WERI-Rb-1 (cell line): ENCODE data around the gene TYW1B.
"Not testable (repeated sequence)": the region's sequence is repeated elsewhere in the genome, so short reads cannot be mapped to it uniquely, and the experiment has no call there.

Experiments
- DNase-seq: peaks from one replicate; pipeline ENCODE4 v3.0.0-alpha.2; 2020
- H3K27ac ChIP-seq: fragments of 250-450 bp; sonication (Bioruptor Pico); 2 replicates; pipeline ENCODE4 v1.5.1; 2020; ENCODE audit warnings: mild to moderate bottlenecking, moderate library complexity
- H3K27me3 ChIP-seq: fragments of 250-450 bp; sonication (Bioruptor Pico); 2 replicates; pipeline ENCODE4 v1.5.1; 2021; ENCODE audit warnings: mild to moderate bottlenecking, low read depth, moderate library complexity; ENCODE audit not compliant: insufficient read depth, severe bottlenecking
- H3K36me3 ChIP-seq: fragments of 250-450 bp; sonication (Bioruptor Pico); 2 replicates; pipeline ENCODE4 v1.5.1; 2020; ENCODE audit warnings: mild to moderate bottlenecking, moderate library complexity
- H3K4me3 ChIP-seq: 2 replicates; pipeline ENCODE4 v1.5.1; 2011; ENCODE audit warnings: low read depth, mild to moderate bottlenecking, control low read depth, low read length
- H3K9me3 ChIP-seq: fragments of 250-450 bp; sonication (Bioruptor Pico); 2 replicates; pipeline ENCODE4 v1.5.1; 2021; ENCODE audit warnings: mild to moderate bottlenecking, moderate library complexity; ENCODE audit not compliant: severe bottlenecking
- TF ChIP-seq, protein P1 (sequence below): IDR thresholded peaks from 2 replicates; pipeline ENCODE4 v1.5.1; 2011; ENCODE audit warnings: low read depth, mild to moderate bottlenecking, control low read depth, inconsistent platforms, low read length

The TYW1B gene

DNA sequence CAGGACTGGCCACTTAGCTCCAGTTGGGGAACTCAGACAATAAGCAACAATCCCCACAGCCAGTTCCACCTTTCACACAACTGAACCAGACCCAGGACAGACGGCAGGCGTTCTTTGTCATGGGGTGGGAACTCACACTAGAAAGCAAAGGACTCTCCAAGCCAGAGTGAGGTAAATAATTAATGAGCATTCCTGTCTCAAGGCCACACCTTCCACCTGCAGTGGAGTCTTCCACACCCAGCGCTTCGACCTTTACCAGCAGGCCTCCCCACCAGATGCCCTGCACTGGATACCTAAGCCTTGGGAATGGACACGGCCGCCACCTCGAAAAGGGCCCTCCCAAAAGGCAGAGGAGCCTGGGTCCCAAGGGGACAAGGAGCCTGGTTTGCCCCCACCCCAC is 105.3 kb downstream of the TYW1B start:
- H3K4me3 ChIP-seq, H3K9me3 ChIP-seq, H3K36me3 ChIP-seq, DNase-seq, H3K27ac ChIP-seq, H3K27me3 ChIP-seq: not testable (repeated sequence)

DNA sequence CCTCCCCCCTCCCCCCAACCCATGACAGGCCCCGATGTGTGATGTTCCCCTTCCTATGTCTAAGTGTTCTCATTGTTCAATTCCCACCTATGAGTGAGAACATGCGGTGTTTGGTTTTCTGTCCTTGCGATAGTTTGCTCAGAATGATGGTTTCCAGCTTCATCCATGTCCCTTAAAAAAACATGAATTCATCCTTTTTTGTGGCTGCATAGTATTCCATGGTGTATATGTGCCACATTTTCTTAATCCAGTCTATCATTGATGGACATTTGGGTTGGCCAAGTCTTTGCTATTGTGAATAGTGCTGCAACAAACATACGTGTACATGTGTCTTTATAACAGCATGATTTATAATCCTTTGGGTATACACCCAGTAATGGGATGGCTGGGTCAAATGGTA is 107.1 kb downstream of the TYW1B start:
- not testable (repeated sequence) for H3K27me3 ChIP-seq, H3K27ac ChIP-seq, H3K9me3 ChIP-seq, DNase-seq, H3K36me3 ChIP-seq, H3K4me3 ChIP-seq

DNA sequence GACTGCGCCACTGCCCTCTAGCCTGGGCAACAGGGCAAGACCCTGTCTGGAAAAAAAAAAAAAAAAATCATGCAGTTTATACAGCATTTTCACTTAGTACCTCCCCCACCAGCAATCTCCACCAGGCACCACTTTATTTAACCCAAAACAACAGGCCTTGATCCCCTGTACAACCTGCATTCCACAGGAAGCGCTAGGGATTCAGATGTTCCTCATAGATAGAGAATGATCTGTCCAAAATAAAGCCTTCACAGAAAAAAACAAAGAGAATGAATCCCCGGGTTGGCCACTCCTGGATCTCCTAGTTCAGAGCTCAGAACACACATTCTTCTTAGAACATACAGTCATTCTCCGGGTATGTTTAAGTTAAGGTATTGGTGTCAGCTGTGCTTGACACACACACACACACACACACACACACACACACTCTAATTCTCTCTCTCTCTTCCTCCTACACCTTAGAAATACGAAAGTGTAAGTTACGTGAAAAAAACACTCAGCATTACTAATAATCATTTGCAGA is 110.7 kb downstream of the TYW1B start:
- not testable (repeated sequence) for H3K27me3 ChIP-seq, H3K4me3 ChIP-seq, H3K36me3 ChIP-seq, DNase-seq, H3K27ac ChIP-seq, H3K9me3 ChIP-seq

DNA sequence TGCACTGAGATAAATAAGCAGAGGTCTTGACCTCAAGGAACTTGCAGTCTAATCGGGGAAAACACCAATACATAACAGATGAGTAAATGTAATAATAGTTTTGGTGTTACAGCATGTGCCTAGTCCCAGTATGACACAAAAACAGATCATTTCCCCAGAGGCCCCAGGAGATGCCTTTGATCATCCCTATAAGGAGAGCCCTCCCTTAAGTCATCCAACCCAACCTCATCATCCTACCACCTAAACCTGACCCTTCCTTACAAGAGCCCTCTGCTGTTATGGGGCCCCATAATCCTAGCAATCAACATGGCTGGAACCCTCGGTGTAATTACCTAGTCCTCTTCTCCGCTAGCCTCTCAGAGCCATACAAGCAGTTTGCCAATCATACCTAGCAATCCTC is 116.1 kb downstream of the TYW1B start:
- H3K9me3 ChIP-seq, H3K27me3 ChIP-seq, DNase-seq, H3K4me3 ChIP-seq, H3K27ac ChIP-seq, H3K36me3 ChIP-seq: not testable (repeated sequence)

DNA sequence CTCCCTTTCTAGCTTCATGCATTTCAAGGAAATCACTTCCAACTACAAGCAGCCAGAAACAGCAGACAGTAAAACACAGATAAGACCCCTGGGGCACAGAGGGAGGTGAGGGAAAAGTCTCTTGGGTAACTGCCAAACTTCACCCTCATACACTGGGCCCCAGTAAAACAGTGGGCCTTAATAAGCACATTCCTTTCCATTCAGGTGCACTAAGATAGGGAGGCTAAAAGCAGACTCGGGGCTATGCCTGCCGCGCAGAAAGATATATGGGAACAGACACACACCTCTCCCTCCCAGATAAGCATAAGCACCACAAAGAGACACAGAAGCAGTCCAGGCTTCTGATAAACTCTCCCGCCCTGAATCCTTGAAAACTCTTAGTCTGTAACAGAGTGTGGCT is 117.0 kb downstream of the TYW1B start:
- Histone ChIP-seq H3K27me3 (no peaks in the 10 kb centered on the region), H3K9me3 (no peaks in the 10 kb centered on the region), H3K4me3 (no peak overlapping the region), H3K36me3 (no peaks in the 10 kb centered on the region), H3K27ac (no peak overlapping the region)
- no peak for DNase-seq
- TF ChIP-seq, protein P1, sequence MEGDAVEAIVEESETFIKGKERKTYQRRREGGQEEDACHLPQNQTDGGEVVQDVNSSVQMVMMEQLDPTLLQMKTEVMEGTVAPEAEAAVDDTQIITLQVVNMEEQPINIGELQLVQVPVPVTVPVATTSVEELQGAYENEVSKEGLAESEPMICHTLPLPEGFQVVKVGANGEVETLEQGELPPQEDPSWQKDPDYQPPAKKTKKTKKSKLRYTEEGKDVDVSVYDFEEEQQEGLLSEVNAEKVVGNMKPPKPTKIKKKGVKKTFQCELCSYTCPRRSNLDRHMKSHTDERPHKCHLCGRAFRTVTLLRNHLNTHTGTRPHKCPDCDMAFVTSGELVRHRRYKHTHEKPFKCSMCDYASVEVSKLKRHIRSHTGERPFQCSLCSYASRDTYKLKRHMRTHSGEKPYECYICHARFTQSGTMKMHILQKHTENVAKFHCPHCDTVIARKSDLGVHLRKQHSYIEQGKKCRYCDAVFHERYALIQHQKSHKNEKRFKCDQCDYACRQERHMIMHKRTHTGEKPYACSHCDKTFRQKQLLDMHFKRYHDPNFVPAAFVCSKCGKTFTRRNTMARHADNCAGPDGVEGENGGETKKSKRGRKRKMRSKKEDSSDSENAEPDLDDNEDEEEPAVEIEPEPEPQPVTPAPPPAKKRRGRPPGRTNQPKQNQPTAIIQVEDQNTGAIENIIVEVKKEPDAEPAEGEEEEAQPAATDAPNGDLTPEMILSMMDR: no peak

DNA sequence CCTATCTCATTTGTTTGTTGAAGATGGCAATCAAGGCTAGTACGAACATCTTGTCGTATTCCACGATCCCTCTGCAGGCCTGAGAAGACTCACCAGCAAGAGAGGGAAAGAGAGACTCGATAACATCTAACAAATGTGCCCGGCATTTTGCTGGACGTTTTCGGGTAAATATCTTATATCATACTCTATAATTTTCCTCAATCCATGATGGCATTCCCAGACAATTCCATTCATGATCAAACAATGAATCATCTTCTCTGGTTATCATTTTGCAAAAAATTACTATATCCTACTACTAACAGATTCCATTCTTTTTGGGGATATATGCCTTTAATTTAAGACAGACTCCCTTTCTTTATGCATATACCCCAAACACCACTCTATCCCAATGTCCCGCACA is 118.1 kb downstream of the TYW1B start:
- TF ChIP-seq, protein P1: no peak

DNA sequence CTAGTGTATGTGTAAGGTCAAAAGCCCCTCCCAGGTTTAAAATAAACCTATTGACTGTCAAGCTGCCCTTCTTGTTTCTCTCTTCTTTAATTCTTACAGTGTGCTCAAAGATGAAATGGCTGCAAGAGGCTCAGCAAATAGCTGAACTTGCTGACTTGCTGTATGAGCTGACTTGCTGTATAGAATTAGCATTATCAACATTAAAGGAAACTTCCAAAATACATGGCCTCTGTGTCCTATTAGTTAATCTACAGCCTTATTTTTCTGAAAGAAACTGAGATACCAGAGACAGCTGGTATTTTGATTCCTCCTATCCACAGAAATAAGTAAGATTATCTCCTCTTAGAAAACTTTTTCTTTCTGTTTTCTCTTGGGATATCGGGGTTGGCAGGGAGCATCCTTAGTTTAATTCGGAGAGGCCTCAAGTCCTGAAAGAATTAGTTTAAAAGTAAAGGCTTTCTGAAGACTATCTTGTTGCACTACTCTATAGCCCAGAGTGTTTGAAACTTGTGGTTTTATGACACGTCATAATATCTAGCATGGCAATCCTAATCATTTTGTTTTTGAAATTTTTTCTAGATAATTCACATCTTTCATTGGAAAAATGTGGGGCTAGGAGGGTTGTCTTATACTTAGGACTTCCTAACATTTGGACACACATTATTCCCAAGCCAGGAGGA is 119.5 kb downstream of the TYW1B start:
- H3K27ac ChIP-seq, H3K4me3 ChIP-seq, H3K36me3 ChIP-seq, H3K27me3 ChIP-seq, H3K9me3 ChIP-seq, DNase-seq: not testable (repeated sequence)

More for the DNA sequence above, 118.1 kb downstream of the TYW1B start:
- no peak overlapping the region for H3K27ac ChIP-seq
- no peak overlapping the region for H3K4me3 ChIP-seq
- H3K9me3 ChIP-seq: no peaks in the 10 kb centered on the region
- no peaks in the 10 kb centered on the region for H3K27me3 ChIP-seq
- no peak for DNase-seq
- no peaks in the 10 kb centered on the region for H3K36me3 ChIP-seq

DNA sequence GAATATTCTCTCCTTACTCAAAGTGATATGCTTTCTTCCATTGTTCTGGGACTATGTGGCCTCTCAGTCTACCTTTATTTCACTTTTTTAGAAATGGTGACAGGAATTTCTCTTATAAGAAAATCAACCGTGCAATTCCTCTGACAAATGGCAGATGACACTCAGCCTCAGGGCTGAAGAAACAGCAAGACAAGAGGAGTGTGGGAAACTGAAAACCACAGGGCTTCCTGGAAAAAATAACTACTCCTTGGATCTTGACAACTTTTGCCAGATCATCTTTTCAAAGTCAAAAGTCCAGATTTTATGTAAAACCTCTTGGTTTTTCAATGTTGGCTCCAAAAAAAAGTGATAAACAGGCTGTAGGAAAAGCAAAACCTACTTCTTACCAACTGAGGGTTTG is 121.5 kb downstream of the TYW1B start:
- DNase-seq: no peak
- Histone ChIP-seq H3K27me3 (no peaks in the 10 kb centered on the region), H3K27ac (no peak overlapping the region), H3K4me3 (no peak overlapping the region), H3K36me3 (no peaks in the 10 kb centered on the region), H3K9me3 (no peaks in the 10 kb centered on the region)
- TF ChIP-seq, protein P1: no peak

DNA sequence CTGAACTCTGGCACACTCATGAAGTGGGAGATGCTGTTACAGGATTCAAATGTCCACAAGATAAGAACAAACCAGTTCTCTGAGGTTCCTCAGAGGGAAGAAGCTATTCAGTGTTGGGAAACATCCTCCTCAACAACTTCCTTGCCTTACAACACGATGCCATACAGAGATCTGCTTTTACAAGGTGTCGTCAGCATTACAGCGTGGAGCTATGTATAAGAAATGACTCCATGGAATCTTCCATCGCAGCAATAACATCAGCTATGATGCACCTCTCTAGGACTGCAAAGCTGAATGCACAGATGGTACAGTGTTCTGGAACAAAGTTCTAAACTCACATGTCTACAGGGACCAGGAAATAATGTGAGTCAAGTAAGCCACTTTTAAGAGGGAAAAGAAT is 122.3 kb downstream of the TYW1B start:
- DNase-seq: not testable (repeated sequence)

More for the DNA sequence above, 122.3 kb downstream of the TYW1B start:
- not testable (repeated sequence) for H3K36me3 ChIP-seq, H3K27ac ChIP-seq, H3K9me3 ChIP-seq, H3K27me3 ChIP-seq, H3K4me3 ChIP-seq
